Measurements from ENCODE around the gene HSPA8.

The HSPA8 gene

DNA sequence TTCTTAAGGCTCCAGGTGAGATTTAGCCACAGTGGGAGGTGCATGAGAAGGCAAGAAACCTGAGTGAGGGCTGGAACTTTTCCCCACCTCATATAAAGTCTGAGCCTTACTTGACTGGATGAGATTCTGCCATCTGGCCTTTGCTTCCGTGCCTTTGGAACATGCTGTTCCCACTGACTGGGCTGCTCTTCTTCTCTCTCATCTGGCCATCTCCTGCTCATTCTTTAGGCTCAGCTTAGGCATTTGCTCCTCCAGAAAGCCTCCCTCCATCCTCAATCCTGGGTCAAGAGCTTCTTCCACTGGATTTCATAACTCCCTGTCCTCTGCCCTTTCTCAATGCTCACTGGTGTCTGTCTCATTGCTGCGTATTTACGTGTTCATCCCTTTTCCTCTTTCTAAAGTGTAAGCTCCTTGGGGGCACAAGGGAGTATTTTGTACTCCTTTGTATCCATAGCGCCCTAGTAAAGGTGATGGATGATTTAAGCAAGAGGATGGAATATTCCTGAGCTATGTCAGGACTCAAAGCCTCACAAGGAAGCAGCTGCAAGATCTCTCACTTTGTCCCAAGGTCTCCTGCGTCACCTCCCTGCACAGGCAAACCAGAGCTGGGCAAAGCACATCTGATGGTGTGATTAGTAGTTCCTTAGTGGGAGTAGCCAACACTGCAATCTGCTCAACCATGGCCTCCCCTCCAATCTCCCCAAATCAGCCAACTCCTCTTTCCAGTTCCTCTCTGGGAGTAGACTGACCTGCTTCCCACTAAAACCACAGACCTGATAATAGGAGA, 15.3 kb downstream of the HSPA8 start:
- DNase-seq = no peak

DNA sequence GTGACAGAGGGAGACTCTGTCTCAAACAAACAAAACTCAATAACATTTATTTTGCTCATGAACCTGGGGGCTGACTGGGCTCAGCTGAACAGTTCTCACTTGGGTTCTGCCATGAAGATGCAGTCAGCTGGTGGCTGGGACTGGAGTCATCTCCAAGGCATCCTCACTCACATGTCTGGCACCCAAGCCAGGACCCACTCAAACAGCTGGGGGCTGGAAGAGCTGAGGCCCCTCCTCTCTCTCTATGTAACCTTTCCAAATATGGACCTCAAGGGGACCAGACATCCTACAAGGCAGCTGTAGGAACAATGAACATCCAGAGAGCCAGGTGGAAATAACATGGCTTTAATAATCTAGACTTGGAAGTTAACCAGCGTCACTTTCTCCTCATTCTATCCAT, 16.8 kb downstream of the HSPA8 start:
- no peak for DNase-seq

DNA sequence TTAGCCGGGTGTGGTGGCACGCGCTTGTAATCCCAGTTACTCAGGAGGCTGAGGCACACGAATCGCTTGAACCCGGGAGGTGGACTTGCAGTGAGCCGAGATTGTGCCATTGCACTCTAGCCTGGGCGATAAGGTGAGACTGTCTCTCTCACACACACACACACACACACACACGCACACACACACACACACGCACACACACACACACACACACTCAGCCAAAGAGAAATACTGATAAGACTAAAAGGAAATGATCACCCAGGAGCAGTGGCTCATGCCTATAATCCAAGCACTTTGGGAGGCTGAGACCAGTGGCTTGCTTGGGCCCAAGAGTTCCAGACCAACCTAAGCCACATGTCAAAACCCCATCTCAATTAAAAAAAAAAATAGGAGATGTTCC, 20.8 kb downstream of the HSPA8 start:
- no peak for DNase-seq

DNA sequence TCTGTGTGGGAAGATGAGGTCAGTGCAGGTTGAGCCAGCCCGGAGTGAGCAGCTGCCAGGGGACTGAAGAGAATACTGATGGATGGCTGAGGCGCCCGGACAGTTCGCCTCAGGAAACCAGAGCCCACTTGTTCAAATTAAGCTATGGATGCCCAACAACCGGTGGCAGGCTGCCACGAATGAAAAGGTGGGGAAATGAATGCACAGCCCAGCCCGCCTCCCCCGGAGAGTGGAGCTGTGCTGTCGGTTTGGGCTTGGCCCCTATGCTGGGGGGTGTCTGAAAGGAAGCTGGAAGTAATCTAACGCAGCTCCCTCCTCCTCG, 21.9 kb downstream of the HSPA8 start:
- DNase-seq = no peak

DNA sequence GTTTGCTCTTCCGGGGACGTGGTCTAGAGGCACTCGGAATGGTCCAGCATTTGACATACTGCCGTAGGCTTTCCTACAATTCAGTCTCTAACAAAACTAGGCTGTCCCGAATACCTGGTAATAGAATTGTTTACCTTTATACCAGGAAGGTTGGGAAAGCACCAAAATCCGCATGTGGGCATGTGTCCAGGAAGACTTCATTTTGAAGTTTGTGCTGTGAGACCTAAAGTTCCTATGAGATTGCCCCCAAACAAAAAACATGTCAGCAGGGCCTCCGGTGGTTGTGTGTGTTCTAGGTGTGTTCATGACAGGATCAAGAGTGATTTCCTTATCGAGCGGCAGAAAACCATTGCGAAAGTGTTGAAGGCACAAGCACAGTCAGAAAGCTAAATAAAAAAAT, 26.1 kb downstream of the HSPA8 start:
- no peak for DNase-seq

DNA sequence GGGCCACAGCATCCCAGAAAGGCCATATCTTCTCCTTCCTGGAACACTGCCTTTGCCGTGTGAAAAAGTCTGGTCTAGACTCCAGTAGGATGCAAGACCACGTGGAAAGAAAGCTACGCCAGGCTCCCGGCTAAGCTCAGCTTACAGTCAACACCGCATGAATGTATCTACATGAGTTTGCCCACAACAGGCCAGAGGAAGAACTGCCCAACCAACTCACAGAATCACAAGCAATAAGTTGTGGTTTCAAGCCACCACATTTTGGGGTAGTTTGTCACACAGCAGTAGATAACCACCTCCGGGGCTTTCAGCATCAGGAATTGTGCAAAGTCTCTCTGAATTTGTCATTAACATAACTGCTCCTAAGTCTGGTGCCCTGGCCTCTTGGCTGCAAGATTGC, 27.3 kb downstream of the HSPA8 start:
- no peak for DNase-seq

DNA sequence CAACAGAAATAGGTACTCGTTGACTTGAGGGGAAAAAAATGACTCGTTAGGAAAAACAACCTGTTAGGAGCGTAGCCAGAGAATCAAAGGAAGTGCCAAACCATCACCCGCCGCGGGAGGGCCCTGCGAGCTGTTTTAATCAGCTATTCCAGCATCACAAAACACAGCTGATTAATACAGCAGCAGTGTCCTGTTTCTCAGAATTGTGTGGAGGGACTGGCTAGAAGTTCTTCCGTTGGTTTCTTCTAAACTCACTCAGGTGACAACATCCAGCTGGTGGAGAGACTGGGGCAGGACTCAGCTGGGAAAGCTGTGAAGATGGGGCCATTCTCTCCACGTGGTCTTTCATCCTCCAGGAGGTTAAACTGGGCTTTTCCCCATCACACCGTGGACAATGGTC, 28.0 kb downstream of the HSPA8 start:
- no peak for DNase-seq

DNA sequence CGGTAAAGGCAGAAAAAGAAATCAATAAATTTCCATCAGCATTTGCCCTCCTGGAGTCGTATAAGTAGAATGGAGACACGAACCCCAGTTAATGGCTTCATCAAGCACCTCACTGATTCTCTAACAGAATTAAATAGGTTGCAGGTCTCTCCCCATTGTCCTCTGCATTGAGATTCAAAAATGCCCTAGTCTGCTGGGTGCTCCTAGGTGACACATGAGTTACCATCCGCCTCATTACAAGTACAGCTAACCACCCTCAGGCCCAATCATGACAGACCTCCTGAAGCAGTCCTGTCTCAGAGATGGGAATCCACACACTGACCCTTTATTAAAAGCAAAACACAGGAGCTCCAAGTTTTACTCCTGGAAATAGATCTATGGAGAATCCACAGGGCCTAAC, 31.4 kb downstream of the HSPA8 start:
- no peak for DNase-seq

DNA sequence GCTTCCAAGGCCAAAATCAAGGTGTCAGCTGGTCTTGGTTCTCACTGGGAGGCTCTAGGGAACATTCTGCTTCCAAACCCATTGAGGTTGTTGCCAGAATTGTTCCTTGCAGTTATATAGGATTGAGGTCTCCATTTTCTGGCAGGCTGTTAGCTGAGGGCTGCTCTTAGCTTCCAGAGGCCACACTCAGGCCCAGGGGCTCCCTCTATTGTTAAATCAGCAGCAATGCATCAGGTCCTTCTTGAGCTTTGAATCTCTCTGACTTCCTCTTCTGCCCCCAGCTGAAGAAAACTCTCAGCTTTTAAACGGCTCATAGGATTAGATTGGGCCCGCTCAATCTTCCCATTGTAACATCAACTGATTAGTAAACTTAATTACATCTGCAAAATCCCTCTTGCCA, 41.0 kb downstream of the HSPA8 start:
- no peak for DNase-seq

DNA sequence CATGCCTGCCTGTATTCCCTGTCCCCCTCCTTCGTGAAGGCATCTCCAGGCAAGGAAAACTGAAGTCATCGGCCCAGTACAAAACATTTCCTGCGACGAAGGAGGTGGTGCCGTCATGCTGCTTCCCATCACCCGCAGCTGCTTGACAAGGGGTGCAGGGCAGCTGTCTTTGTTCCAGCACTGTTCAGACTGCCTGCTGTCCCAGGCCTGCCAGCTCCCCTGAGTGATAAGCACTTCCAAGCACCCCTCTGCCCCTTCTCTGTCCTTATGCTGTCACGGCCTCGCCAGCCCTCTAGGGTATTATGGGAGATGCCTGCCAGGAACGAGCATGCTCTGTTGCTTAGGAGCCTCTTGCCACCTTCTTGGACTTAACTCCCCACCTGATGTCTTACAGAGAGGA, 43.2 kb downstream of the HSPA8 start:
- no peak for DNase-seq

DNA sequence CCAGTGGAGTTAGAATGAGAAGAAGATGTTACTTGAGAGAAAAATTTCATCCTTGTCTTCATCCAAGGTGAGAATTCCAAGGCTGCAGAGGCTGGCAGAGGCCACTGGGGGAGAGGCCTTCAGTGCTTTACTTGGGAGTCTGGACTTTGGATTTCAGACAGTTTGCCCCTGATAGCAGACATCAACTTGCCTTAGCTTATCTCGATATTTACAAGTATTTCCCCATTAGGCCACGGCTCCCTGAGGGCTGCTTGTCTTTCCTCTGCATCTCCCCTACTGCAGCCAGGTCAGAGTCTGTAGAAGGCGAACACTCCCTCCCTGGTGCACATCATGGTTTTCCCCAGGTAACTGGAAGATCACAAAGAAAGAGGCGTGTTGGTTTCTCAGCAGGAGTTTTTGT, 50.4 kb downstream of the HSPA8 start:
- DNase-seq = no peak

All from NCI-H510A treated with DMSO at 0.1 percent for 48 hours (cell line).